ENCODE measurements around the gene CROT. TPM values are rescaled to one million over a fixed set of nuclear protein-coding genes. Genes with fewer than 3 reads are reported as not detected.

The CROT gene
- 5.7 to 6.9 TPM (median 5.9 TPM) in 5 replicates for total RNA-seq (2022; extraction: Qiagen RNA extraction)

GRCh38 chr7:87345166-87345927 lies at the start of gene CROT:
TSS of gene CROT (plus strand) at chr7:87345664. CDS start at chr7:87349069, 3,405 bp downstream.

Other genes starting within 250 kb of the CROT start
- 16.4 to 23.5 TPM (median 17.9 TPM) in 5 replicates for gene DMTF1, start 193.2 kb upstream of the CROT start, total RNA-seq (2022; extraction: Qiagen RNA extraction)
- 22.3 to 28.8 TPM (median 26.2 TPM) in 5 replicates for gene TMEM243, start 125.9 kb upstream of the CROT start, total RNA-seq (2022; extraction: Qiagen RNA extraction)
- gene ABCB4, start 130.0 kb downstream of the CROT start, total RNA-seq (2022; extraction: Qiagen RNA extraction), result 0.06 TPM in 1 of 5 replicates, not detected in the others